Transverse colon (tissue), 4 donors: ENCODE data around the gene CRAMP1.

Experiments used
- EP300 ChIP-seq: sonication (generic); formaldehyde crosslinking; IDR thresholded peaks from one replicate; pipeline ENCODE4 v1.6.1; 2017; ENCODE audit warnings: antibody characterized with exemption, low read depth
- POLR2A ChIP-seq: fragments of 450-650 bp; IDR thresholded peaks from one replicate; pipeline ENCODE4 v1.6.1; 2016; ENCODE audit warnings: antibody characterized with exemption, mild to moderate bottlenecking, moderate library complexity
- POLR2AphosphoS5 ChIP-seq, 3 donors: sonication (generic); formaldehyde crosslinking; IDR thresholded peaks; one replicate each; pipeline ENCODE4 v1.6.1; 2016; ENCODE audit warnings: antibody characterized with exemption in 3 of 3
- TF ChIP-seq, protein P1 (sequence below), 5 experiments: fragments of 200-600 bp in 3 of 5; fragments of 450-650 bp in 2 of 5; sonication (generic) in 3 of 5; IDR thresholded peaks; 1 replicate in 2 of 5; 2 replicates in 3 of 5; pipeline ENCODE4 v1.5.1; 2016 to 2017; ENCODE audit warnings: antibody characterized with exemption in 5 of 5, inconsistent platforms in 3 of 5, mild to moderate bottlenecking in 2 of 5, moderate library complexity in 1 of 5

DNA sequence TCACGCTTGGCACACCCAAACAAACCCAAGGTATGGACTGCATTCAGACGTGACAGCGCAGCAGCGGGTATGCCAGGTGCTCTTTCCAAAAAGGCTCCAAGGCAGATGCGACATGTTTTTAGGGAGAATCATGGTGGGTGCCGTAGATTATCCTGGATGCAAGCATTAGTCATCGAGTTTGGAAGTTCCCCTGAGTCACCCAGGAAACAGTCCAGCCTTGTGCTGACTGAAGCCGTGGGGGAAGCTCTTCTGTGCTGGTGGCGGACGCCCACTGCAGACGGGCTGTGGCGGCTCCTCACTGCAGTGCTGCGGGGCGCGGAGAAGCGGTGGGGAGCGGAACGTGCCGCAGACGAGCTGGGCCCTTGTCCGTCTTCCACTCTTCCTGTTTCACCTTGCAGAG lies 79.8 kb downstream of the CRAMP1 start:
- TF ChIP-seq EP300 (no peak), POLR2A (no peak), POLR2AphosphoS5 (IDR thresholded peaks at IDR 0.05) (no peak)
- TF ChIP-seq, protein P1, sequence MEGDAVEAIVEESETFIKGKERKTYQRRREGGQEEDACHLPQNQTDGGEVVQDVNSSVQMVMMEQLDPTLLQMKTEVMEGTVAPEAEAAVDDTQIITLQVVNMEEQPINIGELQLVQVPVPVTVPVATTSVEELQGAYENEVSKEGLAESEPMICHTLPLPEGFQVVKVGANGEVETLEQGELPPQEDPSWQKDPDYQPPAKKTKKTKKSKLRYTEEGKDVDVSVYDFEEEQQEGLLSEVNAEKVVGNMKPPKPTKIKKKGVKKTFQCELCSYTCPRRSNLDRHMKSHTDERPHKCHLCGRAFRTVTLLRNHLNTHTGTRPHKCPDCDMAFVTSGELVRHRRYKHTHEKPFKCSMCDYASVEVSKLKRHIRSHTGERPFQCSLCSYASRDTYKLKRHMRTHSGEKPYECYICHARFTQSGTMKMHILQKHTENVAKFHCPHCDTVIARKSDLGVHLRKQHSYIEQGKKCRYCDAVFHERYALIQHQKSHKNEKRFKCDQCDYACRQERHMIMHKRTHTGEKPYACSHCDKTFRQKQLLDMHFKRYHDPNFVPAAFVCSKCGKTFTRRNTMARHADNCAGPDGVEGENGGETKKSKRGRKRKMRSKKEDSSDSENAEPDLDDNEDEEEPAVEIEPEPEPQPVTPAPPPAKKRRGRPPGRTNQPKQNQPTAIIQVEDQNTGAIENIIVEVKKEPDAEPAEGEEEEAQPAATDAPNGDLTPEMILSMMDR (IDR thresholded peaks at IDR 0.05): no peak
